ENCODE measurements around the gene CCL4.
A peak's percentile ranks its signal among the peaks of the same experiment; 100 is the strongest.

The CCL4 gene

DNA sequence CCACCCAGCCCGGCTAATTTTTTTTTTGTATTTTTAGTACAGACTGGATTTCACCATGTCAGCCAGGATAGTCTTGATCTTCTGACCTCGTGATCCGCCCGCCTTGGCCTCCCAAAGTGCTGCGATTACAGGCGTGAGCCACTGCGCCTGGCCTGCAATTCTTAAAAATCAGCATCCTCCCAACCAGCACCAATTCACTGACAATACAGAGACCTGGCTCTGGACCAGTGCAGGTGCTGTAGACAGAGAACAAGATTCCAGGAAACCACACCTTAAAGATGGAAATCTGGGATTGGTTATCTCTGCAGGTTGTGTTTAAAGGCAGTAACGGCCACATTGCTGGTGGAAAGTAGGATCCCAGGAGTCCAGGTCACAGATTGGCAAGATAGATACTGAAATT lies 39.2 kb downstream of the CCL4 start:
- DNase-seq (ENCODE audit: low read depth in 2 of 2), result no peak
- TF ChIP-seq, protein P1, sequence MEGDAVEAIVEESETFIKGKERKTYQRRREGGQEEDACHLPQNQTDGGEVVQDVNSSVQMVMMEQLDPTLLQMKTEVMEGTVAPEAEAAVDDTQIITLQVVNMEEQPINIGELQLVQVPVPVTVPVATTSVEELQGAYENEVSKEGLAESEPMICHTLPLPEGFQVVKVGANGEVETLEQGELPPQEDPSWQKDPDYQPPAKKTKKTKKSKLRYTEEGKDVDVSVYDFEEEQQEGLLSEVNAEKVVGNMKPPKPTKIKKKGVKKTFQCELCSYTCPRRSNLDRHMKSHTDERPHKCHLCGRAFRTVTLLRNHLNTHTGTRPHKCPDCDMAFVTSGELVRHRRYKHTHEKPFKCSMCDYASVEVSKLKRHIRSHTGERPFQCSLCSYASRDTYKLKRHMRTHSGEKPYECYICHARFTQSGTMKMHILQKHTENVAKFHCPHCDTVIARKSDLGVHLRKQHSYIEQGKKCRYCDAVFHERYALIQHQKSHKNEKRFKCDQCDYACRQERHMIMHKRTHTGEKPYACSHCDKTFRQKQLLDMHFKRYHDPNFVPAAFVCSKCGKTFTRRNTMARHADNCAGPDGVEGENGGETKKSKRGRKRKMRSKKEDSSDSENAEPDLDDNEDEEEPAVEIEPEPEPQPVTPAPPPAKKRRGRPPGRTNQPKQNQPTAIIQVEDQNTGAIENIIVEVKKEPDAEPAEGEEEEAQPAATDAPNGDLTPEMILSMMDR (IDR thresholded peaks at IDR 0.05; ENCODE audit: low read depth, low read length), result no peak
- H3K4me3 ChIP-seq (replicated peaks in 1 of 2; ENCODE audit: low read depth in 2 of 2, low read length in 2 of 2), result no peak overlapping the region

DNA sequence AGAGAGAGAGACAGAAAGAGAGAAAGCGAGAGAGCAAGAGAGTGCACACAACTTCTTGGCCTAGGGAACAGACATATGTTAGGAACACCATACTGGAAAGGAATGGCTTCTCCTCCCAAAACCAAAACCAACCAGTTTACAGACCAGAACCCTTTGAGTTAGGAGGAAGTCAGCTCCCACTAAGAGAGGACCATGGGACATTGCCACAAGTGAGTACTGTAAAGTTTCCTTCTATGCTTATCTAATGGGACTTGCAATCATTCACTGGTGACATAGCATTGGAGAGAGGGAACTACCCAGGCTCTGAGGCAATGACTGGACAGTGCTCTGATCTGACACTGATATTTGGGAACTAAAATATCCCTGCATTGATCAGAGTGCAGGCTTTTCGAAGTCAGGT lies 40.4 kb downstream of the CCL4 start:
- no peak for DNase-seq (ENCODE audit: low read depth in 2 of 2)
- TF ChIP-seq, protein P1 (IDR thresholded peaks at IDR 0.05; ENCODE audit: low read depth, low read length), result no peak

DNA sequence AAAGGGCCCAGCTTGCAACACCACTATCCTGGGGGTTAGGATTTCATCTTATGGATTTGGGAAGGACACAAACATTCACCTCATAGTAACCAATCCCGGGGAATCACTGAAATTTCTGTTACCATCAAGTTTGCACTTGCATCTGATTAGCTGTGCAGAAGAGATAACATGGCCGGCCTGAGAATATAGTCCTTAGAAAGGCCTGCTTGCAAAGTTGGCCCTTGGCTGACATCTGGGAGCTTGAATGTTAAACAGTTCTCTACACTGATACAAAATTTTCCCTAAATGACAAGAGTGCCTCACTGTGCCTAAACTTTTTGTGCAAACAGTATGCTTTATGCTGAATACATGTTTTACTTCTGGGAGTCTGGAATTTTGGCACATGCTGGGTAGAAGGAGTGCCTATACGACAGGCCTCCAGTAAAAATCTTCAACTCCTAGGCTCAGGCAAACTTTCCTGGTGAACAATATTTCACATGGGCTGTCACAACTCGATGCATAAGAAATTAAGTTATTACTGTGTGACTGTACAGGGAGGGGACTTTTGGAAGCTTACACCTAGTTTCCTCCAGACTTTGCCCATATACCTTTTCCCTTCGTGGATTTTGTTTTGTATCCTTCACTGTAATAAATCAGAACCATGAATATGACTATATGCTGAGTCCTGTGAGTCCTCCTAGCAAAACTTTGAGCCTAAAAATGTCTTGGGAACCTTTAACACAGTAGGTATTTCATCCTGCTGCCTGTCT lies 41.5 kb downstream of the CCL4 start:
- no peak overlapping the region for H3K4me3 ChIP-seq (replicated peaks in 1 of 2; ENCODE audit: low read depth in 2 of 2, low read length in 2 of 2)
- TF ChIP-seq, protein P1 (IDR thresholded peaks at IDR 0.05; ENCODE audit: low read depth, low read length), result no peak
- DNase-seq (ENCODE audit: low read depth in 2 of 2), result no peak

More for the DNA sequence above, 40.4 kb downstream of the CCL4 start:
- H3K4me3 ChIP-seq (replicated peaks in 1 of 2; ENCODE audit: low read depth in 2 of 2, low read length in 2 of 2), result no peak overlapping the region

DNA sequence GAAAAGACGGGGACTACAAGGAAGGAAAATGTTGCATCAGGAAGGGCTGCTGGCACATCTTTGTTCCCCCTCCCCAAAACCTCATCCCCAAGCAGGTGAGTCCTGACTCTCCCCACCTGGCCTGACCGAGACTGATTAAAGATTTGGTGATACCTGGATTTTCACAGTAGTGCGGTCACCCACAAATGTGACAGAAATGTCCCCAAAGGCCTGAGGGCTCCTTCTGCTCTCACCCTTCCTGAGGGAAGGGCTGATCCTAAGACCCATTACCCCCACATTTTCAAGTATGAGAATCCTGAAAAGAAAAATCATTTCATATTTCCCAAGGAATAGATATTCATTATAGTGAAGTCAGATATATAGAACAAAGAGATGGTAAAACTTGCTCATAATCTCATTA lies 44.0 kb downstream of the CCL4 start:
- DNase-seq (ENCODE audit: low read depth in 2 of 2), result no peak
- TF ChIP-seq, protein P1 (IDR thresholded peaks at IDR 0.05; ENCODE audit: low read depth, low read length), result no peak
- no peak overlapping the region for H3K4me3 ChIP-seq (replicated peaks in 1 of 2; ENCODE audit: low read depth in 2 of 2, low read length in 2 of 2)

DNA sequence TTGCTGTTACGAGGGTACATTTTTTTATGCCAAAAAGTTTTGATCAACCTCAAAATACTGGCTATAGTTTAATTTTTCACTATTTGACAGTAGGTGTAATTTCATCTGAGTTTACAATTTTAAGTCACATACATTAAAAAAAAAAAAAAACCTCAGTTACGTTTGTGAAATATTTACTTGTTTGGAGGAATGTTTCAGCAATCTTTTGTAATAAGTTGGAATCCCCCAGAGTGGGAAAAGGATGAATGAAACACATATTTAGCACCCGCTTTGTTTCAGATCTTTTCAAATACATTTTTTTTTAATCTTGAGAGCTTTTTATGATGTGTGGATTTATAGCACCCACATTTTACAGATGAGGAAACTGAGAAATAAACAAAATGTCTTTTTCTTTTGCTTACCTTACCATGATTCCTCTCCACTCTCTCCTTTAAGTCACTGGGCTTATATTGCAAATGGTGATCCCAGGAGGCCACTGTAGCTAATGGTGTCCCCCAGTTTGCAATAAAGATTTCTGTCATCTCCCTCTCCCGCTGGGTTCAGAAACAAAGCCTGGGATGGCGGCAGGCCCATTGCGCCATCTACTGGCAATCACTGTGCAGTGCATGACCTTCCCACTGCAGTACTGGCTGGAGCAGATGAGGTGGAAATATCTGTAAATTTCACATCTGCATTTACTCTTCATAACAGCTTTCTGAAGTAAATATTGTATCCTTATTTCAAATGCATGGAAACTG lies 45.1 kb downstream of the CCL4 start:
- TF ChIP-seq, protein P1 (IDR thresholded peaks at IDR 0.05; ENCODE audit: low read depth, low read length), result peak; percentile 99
- no peak overlapping the region for H3K4me3 ChIP-seq (replicated peaks in 1 of 2; ENCODE audit: low read depth in 2 of 2, low read length in 2 of 2)

DNA sequence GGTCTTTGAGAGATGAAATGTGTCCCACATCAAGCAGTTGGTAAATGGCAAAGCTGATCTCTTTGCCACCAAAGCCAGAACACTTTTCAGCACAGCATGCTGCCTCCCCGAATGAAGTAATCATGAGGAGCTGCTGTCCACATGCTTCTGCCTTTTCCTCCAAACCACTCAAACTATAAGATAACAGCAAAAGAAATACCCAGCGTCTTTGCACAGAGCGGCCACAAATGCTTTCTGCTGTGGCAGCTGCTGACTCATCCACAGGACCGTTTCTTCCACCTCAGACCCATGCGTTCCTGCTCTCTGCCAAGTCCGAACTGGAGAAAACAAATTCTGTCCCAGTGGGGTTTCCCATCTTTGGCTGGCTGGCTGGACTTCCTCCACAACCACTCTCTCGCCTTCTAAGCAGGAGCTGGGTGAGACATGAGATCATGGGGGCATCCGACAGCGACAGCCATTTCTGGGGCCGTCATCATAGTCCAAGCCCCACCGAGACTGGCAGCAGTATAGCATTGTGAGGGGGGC lies 45.7 kb downstream of the CCL4 start:
- H3K4me3 ChIP-seq (replicated peaks in 1 of 2; ENCODE audit: low read depth in 2 of 2, low read length in 2 of 2), result no peak overlapping the region
- TF ChIP-seq, protein P1 (IDR thresholded peaks at IDR 0.05; ENCODE audit: low read depth, low read length), result no peak
- peak; percentile 78 to 89 for DNase-seq (ENCODE audit: low read depth in 2 of 2)

More for the DNA sequence above, 45.1 kb downstream of the CCL4 start:
- peak; percentile 61 to 74 for DNase-seq (ENCODE audit: low read depth in 2 of 2)

Measured in cardiac fibroblast (primary cell).